ENCODE results near the gene USH1G.
A peak's percentile ranks its signal among the peaks of the same experiment; 100 is the strongest.
"Not testable (repeated sequence)": the region's sequence is repeated elsewhere in the genome, so short reads cannot be mapped to it uniquely, and the experiment has no call there.

USH1G gene

GRCh38 chr17:74922694-74923537, at the start of gene USH1G:
Gene USH1G (minus strand): TSS chr17:74923255. CDS start chr17:74923073, 182 bp downstream.
- peak in 1 of 2 experiments; percentile 53 for DNase-seq

- peak in 1 of 2 experiments; percentile 63 for DNase-seq
Observed at GRCh38 chr17:74972107-74972972, 49.3 kb upstream of the USH1G start, which contains the start of gene HID1. Gene HID1 (minus strand): TSS chr17:74972759. CDS start chr17:74972656, 103 bp downstream.

- no peak for DNase-seq
Observed at GRCh38 chr17:74971842-74972106, 48.7 kb upstream of the USH1G start.

- DNase-seq, result no peak
Observed at GRCh38 chr17:74971069-74971841, 48.2 kb upstream of the USH1G start.

GRCh38 chr17:74970395-74970794, 47.3 kb upstream of the USH1G start:
- no peak for DNase-seq

- not testable (repeated sequence) for DNase-seq
Observed at GRCh38 chr17:74969501-74969900, 46.4 kb upstream of the USH1G start.

- no peak for DNase-seq
Observed at GRCh38 chr17:74968361-74968780, 45.3 kb upstream of the USH1G start.

- DNase-seq, result no peak
Observed at GRCh38 chr17:74964988-74965622, 42.0 kb upstream of the USH1G start.

GRCh38 chr17:74964246-74964761, 41.2 kb upstream of the USH1G start:
- no peak for DNase-seq

GRCh38 chr17:74963656-74964055, 40.6 kb upstream of the USH1G start:
- DNase-seq, result no peak

GRCh38 chr17:74962622-74963394, 39.8 kb upstream of the USH1G start:
- DNase-seq, result peak in 1 of 2 experiments; percentile 9

GRCh38 chr17:74961657-74962350, 38.7 kb upstream of the USH1G start:
- DNase-seq, result peak; percentile 82 to 90

- DNase-seq, result peak in 1 of 2 experiments; percentile 23
Observed at GRCh38 chr17:74960570-74961342, 37.7 kb upstream of the USH1G start.

GRCh38 chr17:74959826-74960515, 36.9 kb upstream of the USH1G start:
- no peak for DNase-seq

- DNase-seq, result peak; percentile 26 to 79
Observed at GRCh38 chr17:74957935-74958740, 35.1 kb upstream of the USH1G start.

GRCh38 chr17:74956093-74956492, 33.0 kb upstream of the USH1G start:
- DNase-seq, result no peak

GRCh38 chr17:74954665-74955421, 31.8 kb upstream of the USH1G start:
- no peak for DNase-seq

GRCh38 chr17:74954115-74954514, 31.1 kb upstream of the USH1G start:
- DNase-seq, result no peak

Measured in NCI-H446 (cell line).